ENCODE data around the gene PDXDC1. TPM values are rescaled to one million over a fixed set of nuclear protein-coding genes. Genes with fewer than 3 reads are reported as not detected.
"Not testable (repeated sequence)": the region's sequence is repeated elsewhere in the genome, so short reads cannot be mapped to it uniquely, and the experiment has no call there.

Gene PDXDC1
- 120 to 156 TPM (median 125 TPM) in 3 replicates for total RNA-seq
- long read RNA-seq, full-length matches to known transcripts, result 190 of 356 reads
- long read RNA-seq, partial matches to known transcripts, result 17 of 356 reads
- long read RNA-seq, other reads (novel, unspliced or antisense), result 149 of 356 reads

GRCh38 chr16:14974656-14975417 is at the start of gene PDXDC1:
Gene PDXDC1, plus strand, starts transcription at chr16:14975026. Its CDS starts 174 bp downstream, at chr16:14975200.
- not testable (repeated sequence) for H3K9me3 Mint-ChIP-seq (ENCODE audit: low read depth); H3K27me3 Mint-ChIP-seq (ENCODE audit: low read depth); H3K36me3 Mint-ChIP-seq (ENCODE audit: low read depth)
- H3K4me1 Mint-ChIP-seq (ENCODE audit: low read depth), result peaks cover 36% of the 10 kb centered on the region
- DNase-seq (ENCODE audit: low spot score), result peak; percentile 99
- TF ChIP-seq, protein P1, sequence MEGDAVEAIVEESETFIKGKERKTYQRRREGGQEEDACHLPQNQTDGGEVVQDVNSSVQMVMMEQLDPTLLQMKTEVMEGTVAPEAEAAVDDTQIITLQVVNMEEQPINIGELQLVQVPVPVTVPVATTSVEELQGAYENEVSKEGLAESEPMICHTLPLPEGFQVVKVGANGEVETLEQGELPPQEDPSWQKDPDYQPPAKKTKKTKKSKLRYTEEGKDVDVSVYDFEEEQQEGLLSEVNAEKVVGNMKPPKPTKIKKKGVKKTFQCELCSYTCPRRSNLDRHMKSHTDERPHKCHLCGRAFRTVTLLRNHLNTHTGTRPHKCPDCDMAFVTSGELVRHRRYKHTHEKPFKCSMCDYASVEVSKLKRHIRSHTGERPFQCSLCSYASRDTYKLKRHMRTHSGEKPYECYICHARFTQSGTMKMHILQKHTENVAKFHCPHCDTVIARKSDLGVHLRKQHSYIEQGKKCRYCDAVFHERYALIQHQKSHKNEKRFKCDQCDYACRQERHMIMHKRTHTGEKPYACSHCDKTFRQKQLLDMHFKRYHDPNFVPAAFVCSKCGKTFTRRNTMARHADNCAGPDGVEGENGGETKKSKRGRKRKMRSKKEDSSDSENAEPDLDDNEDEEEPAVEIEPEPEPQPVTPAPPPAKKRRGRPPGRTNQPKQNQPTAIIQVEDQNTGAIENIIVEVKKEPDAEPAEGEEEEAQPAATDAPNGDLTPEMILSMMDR (IDR thresholded peaks at IDR 0.05), result peak; percentile 47
- peak within 1 kb of the TSS; percentile 95 for H3K27ac Mint-ChIP-seq (ENCODE audit: unreplicated experiment)
- H3K4me3 Mint-ChIP-seq (ENCODE audit: unreplicated experiment), result peak within 1 kb of the TSS; percentile 90

DNA sequence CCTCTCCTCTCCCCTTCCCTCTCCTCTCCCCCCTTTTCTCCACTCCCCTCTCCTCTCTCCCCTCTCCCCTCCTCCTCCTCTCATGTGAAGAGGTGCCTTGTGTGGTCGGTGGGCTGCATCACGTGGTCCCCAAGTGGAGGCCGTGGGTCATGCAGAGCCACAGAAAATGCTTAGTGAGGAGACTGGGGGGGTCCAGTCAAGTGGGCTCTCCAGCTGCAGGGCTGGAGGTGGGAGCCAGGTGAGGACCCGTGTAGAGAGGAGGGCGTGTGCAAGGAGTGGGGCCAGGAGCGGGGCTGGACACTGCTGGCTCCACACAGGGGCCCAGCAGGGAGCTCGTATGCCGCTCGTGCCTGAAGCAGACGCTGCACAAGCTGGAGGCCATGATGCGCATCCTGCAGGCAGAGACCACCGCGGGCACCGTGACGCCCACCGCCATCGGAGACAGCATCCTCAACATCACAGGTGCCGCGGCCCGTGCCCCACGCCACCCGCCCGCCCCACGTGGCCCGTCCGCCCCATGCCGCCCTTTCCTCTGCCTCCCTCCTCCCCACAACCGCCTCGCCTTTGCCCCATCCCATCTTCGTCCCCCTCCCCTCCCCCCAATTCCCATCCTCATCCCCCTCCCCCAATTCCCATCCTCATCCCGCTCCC is 46.6 kb upstream of the PDXDC1 start:
- DNase-seq (ENCODE audit: low spot score), result peak; percentile 94
- H3K36me3 Mint-ChIP-seq (ENCODE audit: low read depth); H3K27me3 Mint-ChIP-seq (ENCODE audit: low read depth); H3K4me3 Mint-ChIP-seq (ENCODE audit: unreplicated experiment); H3K9me3 Mint-ChIP-seq (ENCODE audit: low read depth); H3K4me1 Mint-ChIP-seq (ENCODE audit: low read depth): not testable (repeated sequence)
- peak overlapping the region; percentile 12 for H3K27ac Mint-ChIP-seq (ENCODE audit: unreplicated experiment)

- H3K36me3 Mint-ChIP-seq (ENCODE audit: low read depth); H3K4me1 Mint-ChIP-seq (ENCODE audit: low read depth); H3K9me3 Mint-ChIP-seq (ENCODE audit: low read depth); H3K27me3 Mint-ChIP-seq (ENCODE audit: low read depth); H3K27ac Mint-ChIP-seq (ENCODE audit: unreplicated experiment); H3K4me3 Mint-ChIP-seq (ENCODE audit: unreplicated experiment): not testable (repeated sequence)
- DNase-seq (ENCODE audit: low spot score), result peak; percentile 61
Measured at GRCh38 chr16:14929176-14929575, 45.6 kb upstream of the PDXDC1 start.

GRCh38 chr16:14930246-14930645 is 44.6 kb upstream of the PDXDC1 start:
- not testable (repeated sequence) for H3K4me3 Mint-ChIP-seq (ENCODE audit: unreplicated experiment); H3K27ac Mint-ChIP-seq (ENCODE audit: unreplicated experiment); H3K4me1 Mint-ChIP-seq (ENCODE audit: low read depth); H3K9me3 Mint-ChIP-seq (ENCODE audit: low read depth); H3K27me3 Mint-ChIP-seq (ENCODE audit: low read depth); H3K36me3 Mint-ChIP-seq (ENCODE audit: low read depth)
- peak; percentile 60 for DNase-seq (ENCODE audit: low spot score)

DNA sequence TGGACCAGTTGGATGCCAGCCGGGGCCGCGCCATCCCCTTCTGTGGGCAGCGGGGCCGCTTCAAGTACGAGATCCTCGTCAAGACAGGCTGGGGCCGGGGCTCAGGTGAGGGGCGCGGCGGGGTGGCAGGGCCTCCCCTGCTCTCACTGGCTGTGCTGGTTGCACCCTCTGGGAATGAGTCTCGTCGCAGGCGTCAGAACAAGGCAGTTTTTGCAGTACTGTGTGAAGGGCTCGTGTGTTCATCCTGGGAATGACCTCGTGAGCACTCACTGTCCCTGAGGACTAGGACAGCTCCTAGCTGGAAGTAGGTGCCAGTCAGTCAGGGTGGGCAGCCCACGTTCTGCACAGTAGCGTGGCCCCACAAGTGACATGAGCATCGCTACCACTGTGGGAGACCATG is 43.9 kb upstream of the PDXDC1 start:
- not testable (repeated sequence) for DNase-seq (ENCODE audit: low spot score); H3K27ac Mint-ChIP-seq (ENCODE audit: unreplicated experiment); H3K9me3 Mint-ChIP-seq (ENCODE audit: low read depth); H3K4me3 Mint-ChIP-seq (ENCODE audit: unreplicated experiment); H3K36me3 Mint-ChIP-seq (ENCODE audit: low read depth); H3K27me3 Mint-ChIP-seq (ENCODE audit: low read depth); H3K4me1 Mint-ChIP-seq (ENCODE audit: low read depth)

DNA sequence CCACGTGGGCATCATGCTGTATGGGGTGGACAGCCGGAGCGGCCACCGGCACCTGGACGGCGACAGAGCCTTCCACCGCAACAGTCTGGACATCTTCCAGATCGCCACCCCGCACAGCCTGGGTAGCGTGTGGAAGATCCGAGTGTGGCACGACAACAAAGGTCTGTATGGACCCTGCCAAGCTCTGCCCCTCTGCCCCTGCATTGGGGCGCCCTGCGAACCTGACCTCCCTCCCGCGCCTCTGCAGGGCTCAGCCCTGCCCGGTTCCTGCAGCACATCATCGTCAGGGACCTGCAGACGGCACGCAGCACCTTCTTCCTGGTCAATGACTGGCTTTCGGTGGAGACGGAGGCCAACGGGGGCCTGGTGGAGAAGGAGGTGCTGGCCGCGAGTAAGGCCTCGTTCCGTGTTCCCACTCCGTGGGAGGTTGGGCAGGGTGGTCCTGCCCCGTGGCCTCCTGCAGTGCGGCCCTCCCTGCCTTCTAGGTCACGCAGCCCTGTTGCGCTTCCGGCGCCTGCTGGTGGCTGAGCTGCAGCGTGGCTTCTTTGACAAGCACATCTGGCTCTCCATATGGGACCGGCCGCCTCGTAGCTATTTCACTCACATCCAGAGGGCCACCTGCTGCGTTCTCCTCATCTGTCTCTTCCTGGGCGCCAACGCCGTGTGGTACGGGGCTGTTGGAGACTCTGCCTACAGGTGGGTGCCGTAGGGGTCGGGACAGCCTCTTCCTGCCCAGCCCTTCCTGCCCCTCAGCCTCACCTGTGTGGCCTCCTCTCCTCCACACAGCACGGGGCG is 42.0 kb upstream of the PDXDC1 start:
- not testable (repeated sequence) for H3K36me3 Mint-ChIP-seq (ENCODE audit: low read depth); H3K27ac Mint-ChIP-seq (ENCODE audit: unreplicated experiment); H3K4me1 Mint-ChIP-seq (ENCODE audit: low read depth); H3K27me3 Mint-ChIP-seq (ENCODE audit: low read depth); H3K9me3 Mint-ChIP-seq (ENCODE audit: low read depth); H3K4me3 Mint-ChIP-seq (ENCODE audit: unreplicated experiment)
- DNase-seq (ENCODE audit: low spot score), result peak; percentile 73

DNA sequence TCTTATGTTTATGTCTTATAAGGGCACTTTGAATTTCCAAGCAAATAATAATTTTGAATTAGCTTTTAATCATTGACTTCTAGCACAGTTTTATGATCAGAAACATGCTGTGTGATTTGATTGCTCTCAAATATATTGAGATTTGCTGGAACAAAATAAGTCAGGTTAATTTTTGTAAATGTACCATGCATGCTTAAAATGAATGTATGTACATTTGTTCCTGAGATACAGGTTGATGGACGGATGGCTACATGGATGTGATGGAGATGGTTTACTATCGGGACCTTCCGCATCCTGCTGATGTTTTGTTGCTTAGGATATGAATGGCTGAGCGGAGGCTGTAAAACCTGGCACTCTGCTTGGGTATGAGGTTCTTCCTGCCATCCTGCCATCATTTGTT is 37.7 kb upstream of the PDXDC1 start, which contains the start of gene NPIPA1:
Gene NPIPA1, plus strand, starts transcription at position 301 of the 400 bp plus-strand sequence. Its CDS starts 0 bp downstream, at position 301.
- H3K4me1 Mint-ChIP-seq (ENCODE audit: low read depth); H3K4me3 Mint-ChIP-seq (ENCODE audit: unreplicated experiment); H3K9me3 Mint-ChIP-seq (ENCODE audit: low read depth); H3K36me3 Mint-ChIP-seq (ENCODE audit: low read depth); H3K27ac Mint-ChIP-seq (ENCODE audit: unreplicated experiment); H3K27me3 Mint-ChIP-seq (ENCODE audit: low read depth); DNase-seq (ENCODE audit: low spot score): not testable (repeated sequence)

GRCh38 chr16:14937994-14938393 is 36.8 kb upstream of the PDXDC1 start:
- not testable (repeated sequence) for H3K4me1 Mint-ChIP-seq (ENCODE audit: low read depth); H3K4me3 Mint-ChIP-seq (ENCODE audit: unreplicated experiment); H3K27me3 Mint-ChIP-seq (ENCODE audit: low read depth); H3K9me3 Mint-ChIP-seq (ENCODE audit: low read depth); H3K27ac Mint-ChIP-seq (ENCODE audit: unreplicated experiment); H3K36me3 Mint-ChIP-seq (ENCODE audit: low read depth)
- peak; percentile 84 for DNase-seq (ENCODE audit: low spot score)

GRCh38 chr16:14942686-14943085 is 32.1 kb upstream of the PDXDC1 start:
- not testable (repeated sequence) for H3K9me3 Mint-ChIP-seq (ENCODE audit: low read depth); H3K27ac Mint-ChIP-seq (ENCODE audit: unreplicated experiment); H3K36me3 Mint-ChIP-seq (ENCODE audit: low read depth); H3K27me3 Mint-ChIP-seq (ENCODE audit: low read depth); H3K4me1 Mint-ChIP-seq (ENCODE audit: low read depth); DNase-seq (ENCODE audit: low spot score); H3K4me3 Mint-ChIP-seq (ENCODE audit: unreplicated experiment)

Measured in chondrocyte (in vitro differentiated cells).